ENCODE measurements around the gene SIT1. TPM values are rescaled to one million over a fixed set of nuclear protein-coding genes. Genes with fewer than 3 reads are reported as not detected.

Gene SIT1
- total and polyA plus RNA-seq, 2 experiments from 2014 or later: 13.2 to 14.7 TPM

GRCh38 chr9:35606138-35606504, 44.6 kb downstream of the SIT1 start (continued):
- TF ChIP-seq, protein P1, sequence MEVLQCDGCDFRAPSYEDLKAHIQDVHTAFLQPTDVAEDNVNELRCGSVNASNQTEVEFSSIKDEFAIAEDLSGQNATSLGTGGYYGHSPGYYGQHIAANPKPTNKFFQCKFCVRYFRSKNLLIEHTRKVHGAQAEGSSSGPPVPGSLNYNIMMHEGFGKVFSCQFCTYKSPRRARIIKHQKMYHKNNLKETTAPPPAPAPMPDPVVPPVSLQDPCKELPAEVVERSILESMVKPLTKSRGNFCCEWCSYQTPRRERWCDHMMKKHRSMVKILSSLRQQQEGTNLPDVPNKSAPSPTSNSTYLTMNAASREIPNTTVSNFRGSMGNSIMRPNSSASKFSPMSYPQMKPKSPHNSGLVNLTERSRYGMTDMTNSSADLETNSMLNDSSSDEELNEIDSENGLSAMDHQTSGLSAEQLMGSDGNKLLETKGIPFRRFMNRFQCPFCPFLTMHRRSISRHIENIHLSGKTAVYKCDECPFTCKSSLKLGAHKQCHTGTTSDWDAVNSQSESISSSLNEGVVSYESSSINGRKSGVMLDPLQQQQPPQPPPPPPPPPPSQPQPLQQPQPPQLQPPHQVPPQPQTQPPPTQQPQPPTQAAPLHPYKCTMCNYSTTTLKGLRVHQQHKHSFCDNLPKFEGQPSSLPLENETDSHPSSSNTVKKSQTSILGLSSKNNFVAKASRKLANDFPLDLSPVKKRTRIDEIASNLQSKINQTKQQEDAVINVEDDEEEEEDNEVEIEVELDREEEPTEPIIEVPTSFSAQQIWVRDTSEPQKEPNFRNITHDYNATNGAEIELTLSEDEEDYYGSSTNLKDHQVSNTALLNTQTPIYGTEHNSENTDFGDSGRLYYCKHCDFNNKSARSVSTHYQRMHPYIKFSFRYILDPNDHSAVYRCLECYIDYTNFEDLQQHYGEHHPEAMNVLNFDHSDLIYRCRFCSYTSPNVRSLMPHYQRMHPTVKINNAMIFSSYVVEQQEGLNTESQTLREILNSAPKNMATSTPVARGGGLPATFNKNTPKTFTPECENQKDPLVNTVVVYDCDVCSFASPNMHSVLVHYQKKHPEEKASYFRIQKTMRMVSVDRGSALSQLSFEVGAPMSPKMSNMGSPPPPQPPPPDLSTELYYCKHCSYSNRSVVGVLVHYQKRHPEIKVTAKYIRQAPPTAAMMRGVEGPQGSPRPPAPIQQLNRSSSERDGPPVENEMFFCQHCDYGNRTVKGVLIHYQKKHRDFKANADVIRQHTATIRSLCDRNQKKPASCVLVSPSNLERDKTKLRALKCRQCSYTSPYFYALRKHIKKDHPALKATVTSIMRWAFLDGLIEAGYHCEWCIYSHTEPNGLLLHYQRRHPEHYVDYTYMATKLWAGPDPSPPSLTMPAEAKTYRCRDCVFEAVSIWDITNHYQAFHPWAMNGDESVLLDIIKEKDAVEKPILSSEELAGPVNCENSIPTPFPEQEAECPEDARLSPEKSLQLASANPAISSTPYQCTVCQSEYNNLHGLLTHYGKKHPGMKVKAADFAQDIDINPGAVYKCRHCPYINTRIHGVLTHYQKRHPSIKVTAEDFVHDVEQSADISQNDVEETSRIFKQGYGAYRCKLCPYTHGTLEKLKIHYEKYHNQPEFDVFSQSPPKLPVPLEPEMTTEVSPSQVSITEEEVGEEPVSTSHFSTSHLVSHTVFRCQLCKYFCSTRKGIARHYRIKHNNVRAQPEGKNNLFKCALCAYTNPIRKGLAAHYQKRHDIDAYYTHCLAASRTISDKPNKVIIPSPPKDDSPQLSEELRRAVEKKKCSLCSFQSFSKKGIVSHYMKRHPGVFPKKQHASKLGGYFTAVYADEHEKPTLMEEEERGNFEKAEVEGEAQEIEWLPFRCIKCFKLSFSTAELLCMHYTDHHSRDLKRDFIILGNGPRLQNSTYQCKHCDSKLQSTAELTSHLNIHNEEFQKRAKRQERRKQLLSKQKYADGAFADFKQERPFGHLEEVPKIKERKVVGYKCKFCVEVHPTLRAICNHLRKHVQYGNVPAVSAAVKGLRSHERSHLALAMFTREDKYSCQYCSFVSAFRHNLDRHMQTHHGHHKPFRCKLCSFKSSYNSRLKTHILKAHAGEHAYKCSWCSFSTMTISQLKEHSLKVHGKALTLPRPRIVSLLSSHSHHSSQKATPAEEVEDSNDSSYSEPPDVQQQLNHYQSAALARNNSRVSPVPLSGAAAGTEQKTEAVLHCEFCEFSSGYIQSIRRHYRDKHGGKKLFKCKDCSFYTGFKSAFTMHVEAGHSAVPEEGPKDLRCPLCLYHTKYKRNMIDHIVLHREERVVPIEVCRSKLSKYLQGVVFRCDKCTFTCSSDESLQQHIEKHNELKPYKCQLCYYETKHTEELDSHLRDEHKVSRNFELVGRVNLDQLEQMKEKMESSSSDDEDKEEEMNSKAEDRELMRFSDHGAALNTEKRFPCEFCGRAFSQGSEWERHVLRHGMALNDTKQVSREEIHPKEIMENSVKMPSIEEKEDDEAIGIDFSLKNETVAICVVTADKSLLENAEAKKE (CRISPR knock-in tag; IDR thresholded peaks at IDR 0.05): no peak

GRCh38 chr9:35605351-35606137, 45.2 kb downstream of the SIT1 start:
- no peaks in the 10 kb centered on the region for H3K9me3 Mint-ChIP-seq
- H4K20me1 ChIP-seq (replicated peaks; ENCODE audit: insufficient read depth): no peaks in the 10 kb centered on the region; the same call in none of the 2 replicates
- peak overlapping the region; percentile 91 for H3K4me3 ChIP-seq
- H3K36me3 ChIP-seq (ENCODE audit: insufficient read depth): no peaks in the 10 kb centered on the region
- H3F3A ChIP-seq (replicated peaks; ENCODE audit: low read depth): peaks cover 13% of the 10 kb centered on the region; the same call in 1 of the 2 replicates
- ATAC-seq (peak; percentile 1; the same call in 2 of the 3 replicates), DNase-seq (ENCODE audit: low spot score) (peak; percentile 52)
- H3K27ac ChIP-seq (ENCODE audit: low read depth): no peak overlapping the region
- peaks cover 3% of the 10 kb centered on the region; the same call in 2 of the 3 replicates for H3K4me1 Mint-ChIP-seq
- peak overlapping the region; percentile 72 for H2AFZ ChIP-seq
- no peaks in the 10 kb centered on the region for H3K9me2 ChIP-seq (ENCODE audit: insufficient read depth)
- peaks cover 4% of the 10 kb centered on the region; the same call in 1 of the 2 replicates for H3K79me2 ChIP-seq (replicated peaks; ENCODE audit: insufficient read depth)
- no peaks in the 10 kb centered on the region for H3K27me3 ChIP-seq (ENCODE audit: insufficient read depth)
- peaks cover 7% of the 10 kb centered on the region for H3K27me3 Mint-ChIP-seq (ENCODE audit: insufficient read depth, low read depth, poor library complexity)
- peaks cover 12% of the 10 kb centered on the region for H3K4me1 ChIP-seq (ENCODE audit: insufficient read depth)
- H3K27ac Mint-ChIP-seq: no peak overlapping the region
- peaks cover 10% of the 10 kb centered on the region for H3K36me3 Mint-ChIP-seq (ENCODE audit: low read depth)
- H3K4me3 Mint-ChIP-seq: peak overlapping the region; percentile 82
- peak overlapping the region; percentile 86 for H3K4me2 ChIP-seq
- TF ChIP-seq CREB1 (CRISPR knock-in tag; IDR thresholded peaks at IDR 0.05; ENCODE audit: low read depth) (no peak), ZNF114 (CRISPR knock-in tag; IDR thresholded peaks at IDR 0.05) (no peak), EZH2phosphoT487 (IDR thresholded peaks at IDR 0.05; ENCODE audit: unreplicated experiment) (no peak), NANOG (IDR thresholded peaks at IDR 0.05; ENCODE audit: borderline replicate concordance) (no peak), POLR2AphosphoS5 (IDR thresholded peaks at IDR 0.05; ENCODE audit: low read depth) (no peak)
- TF ChIP-seq, protein P1 (CRISPR knock-in tag; IDR thresholded peaks at IDR 0.05): no peak

Measured in GM23338 (cell line).